GM12892 (cell line): Measurements from ENCODE around the gene GBF1.

Experiments
- POLR2A ChIP-seq: IDR thresholded peaks from 2 replicates; pipeline ENCODE4 v1.6.1; 2011; ENCODE audit warnings: low read depth, low read length, control low read depth
- POLR2AphosphoS5 ChIP-seq: IDR thresholded peaks from 2 replicates; pipeline ENCODE4 v1.6.1; 2011; ENCODE audit warnings: low read depth, low read length, control low read depth

DNA sequence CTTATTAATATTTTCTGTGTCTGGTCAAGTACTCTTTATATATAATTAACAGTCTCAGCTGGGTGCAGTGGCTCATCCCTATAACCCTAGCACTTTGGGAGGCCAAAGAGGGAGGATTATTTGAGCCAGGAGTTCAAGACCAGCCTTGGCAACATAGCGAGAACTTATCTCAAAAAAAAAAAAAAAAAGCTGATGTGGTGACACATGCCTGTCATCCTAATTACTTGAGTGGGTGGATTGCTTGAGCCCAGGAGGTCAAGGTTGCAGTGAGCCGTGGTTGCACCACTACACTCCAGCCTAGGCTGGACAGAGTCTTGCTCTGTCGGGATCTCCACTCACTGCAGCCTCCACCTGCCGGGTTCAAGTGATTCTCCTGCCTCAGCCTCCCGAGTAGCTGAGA lies 26.0 kb upstream of the GBF1 start:
- TF ChIP-seq POLR2AphosphoS5 = no peak
- TF ChIP-seq POLR2A = no peak
